ENCODE results near the gene CST6. TPM values are rescaled to one million over a fixed set of nuclear protein-coding genes. Genes with fewer than 3 reads are reported as not detected.

Gene CST6
- total RNA-seq, 1 donor = under 0.01 TPM

DNA sequence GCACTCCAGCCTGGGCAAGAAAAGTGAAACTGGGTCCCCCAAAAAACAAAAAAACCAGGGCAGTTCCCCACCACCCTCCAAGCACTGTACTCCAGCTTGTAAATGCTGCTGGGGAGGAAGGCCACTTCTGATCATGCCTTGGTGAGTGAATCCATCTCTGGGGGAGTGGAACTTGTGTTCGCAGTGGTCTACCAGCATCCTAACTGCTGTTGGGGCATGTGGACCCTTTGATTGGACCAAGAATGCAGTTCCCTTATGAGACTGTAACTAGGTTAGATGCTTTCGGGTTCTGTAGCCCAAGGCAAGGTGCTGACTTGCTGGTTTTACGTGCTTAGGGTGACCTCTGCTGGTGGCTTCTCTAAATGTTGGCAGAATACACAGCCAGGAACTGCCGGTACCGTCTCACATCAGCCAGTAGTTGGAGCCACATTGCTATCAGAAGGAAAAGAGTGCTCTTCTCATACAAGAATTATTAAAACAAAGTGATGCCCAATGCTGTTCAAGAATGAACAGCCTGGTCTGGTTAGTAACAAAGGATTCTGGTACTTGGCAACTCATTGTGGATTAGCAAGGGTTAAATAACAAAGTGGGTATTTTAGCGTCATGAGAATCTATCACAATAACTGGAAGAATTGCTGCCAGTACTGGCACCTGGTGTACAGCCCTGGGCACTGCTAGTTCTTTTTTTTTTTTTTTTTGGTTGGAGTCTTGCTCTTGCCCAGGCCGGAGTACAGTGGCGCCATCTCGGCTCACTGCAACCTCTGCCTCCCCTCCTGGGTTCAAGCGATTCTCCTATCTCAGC is 22.8 kb upstream of the CST6 start:
- TF ChIP-seq, protein P1, sequence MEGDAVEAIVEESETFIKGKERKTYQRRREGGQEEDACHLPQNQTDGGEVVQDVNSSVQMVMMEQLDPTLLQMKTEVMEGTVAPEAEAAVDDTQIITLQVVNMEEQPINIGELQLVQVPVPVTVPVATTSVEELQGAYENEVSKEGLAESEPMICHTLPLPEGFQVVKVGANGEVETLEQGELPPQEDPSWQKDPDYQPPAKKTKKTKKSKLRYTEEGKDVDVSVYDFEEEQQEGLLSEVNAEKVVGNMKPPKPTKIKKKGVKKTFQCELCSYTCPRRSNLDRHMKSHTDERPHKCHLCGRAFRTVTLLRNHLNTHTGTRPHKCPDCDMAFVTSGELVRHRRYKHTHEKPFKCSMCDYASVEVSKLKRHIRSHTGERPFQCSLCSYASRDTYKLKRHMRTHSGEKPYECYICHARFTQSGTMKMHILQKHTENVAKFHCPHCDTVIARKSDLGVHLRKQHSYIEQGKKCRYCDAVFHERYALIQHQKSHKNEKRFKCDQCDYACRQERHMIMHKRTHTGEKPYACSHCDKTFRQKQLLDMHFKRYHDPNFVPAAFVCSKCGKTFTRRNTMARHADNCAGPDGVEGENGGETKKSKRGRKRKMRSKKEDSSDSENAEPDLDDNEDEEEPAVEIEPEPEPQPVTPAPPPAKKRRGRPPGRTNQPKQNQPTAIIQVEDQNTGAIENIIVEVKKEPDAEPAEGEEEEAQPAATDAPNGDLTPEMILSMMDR (IDR thresholded peaks at IDR 0.05; ENCODE audit: insufficient read depth, low read depth, low read length) = peak; percentile 97
- H3K4me3 ChIP-seq (ENCODE audit: low read depth, low read length) = no peak overlapping the region
- peak; percentile 96 for DNase-seq (ENCODE audit: low read depth)

DNA sequence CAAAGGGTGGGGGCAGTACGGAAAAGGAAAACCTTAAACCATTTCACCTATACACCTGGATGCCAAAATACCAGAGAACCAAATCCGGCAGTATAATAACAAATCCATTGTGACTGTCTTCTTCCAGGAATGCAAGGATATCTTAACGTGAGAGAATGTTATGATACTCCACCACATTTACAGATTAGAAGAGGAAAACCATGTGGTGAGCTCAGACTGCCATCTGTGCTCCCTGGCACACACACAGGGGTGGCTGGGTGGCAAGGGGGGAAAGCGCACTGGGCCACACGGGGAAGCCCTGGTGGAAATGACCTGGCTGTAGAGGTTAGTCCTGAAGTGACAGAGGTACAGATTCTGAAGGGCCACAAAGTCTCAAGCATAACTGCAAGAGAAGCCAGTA is 19.8 kb upstream of the CST6 start:
- TF ChIP-seq, protein P1 (IDR thresholded peaks at IDR 0.05; ENCODE audit: insufficient read depth, low read depth, low read length) = no peak
- H3K4me3 ChIP-seq (ENCODE audit: low read depth, low read length) = no peak overlapping the region
- DNase-seq (ENCODE audit: low read depth) = no peak

DNA sequence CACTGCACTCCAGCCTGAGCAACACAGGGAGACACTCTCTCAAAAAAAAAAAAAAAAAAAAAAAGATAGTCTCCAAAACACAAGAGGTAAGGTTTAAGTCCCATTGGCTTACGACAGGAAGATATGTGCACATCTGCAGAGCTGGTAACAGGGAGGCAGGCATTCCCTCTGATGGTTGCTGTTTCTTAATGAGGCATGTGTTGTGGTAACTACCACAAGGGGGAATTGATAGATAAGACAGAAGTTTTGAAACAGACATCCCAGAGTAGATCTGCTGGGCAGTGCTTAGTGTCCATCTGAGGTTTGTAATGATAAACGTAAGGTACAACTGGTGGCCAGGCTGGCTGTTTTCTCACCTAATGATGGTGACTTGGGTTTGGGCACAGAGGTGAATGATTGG is 14.5 kb upstream of the CST6 start:
- peak; percentile 17 for DNase-seq (ENCODE audit: low read depth)
- TF ChIP-seq, protein P1 (IDR thresholded peaks at IDR 0.05; ENCODE audit: insufficient read depth, low read depth, low read length) = no peak
- H3K4me3 ChIP-seq (ENCODE audit: low read depth, low read length) = no peak overlapping the region

DNA sequence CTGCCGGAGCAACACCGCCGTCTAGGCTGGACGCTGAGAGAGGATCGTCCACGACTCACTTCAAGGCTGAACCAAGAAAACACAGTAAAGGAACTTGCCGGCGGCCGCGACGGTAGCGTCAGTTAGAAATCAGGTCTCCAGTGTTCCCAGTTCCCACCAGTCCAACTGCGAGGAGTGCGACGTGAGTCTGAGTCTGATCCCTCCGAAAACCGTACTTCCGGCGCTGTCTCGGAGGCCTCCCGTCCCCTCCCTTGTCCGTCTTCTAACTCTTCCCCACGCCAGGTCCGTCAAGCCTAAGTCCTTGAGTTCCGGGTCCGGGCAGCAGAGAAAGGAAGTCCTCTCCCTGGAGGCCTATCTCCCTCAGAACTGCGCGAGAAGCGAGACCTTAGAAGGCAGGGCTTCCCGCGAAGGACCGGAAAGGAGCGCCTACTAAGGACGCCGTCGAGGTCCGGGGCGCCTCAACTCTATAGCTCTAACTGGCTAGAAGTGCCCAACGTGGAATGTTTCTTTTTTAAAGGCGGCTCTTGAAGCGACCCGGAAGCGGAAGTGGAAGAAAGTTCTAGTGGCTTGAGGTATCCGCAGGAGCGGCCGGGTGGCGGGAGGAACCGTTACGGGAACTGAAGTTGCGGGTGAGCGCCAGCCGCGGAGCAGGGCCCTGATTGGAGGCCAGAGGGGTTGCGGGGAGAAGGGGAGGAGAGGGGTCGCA is 9.7 kb upstream of the CST6 start, which contains the start of the genes BANF1 and EIF1AD:
BANF1 (plus strand) TSS at position 562 of the 706 bp plus-strand sequence. CDS start 748 bp downstream, outside the sequence.
EIF1AD (minus strand) TSS at position 216 of the 706 bp plus-strand sequence. CDS start 1,768 bp downstream, outside the sequence.
- TF ChIP-seq, protein P1 (IDR thresholded peaks at IDR 0.05; ENCODE audit: insufficient read depth, low read depth, low read length) = no peak
- DNase-seq (ENCODE audit: low read depth) = peak; percentile 99
- peak within 1 kb of the TSS; percentile 100 for H3K4me3 ChIP-seq (ENCODE audit: low read depth, low read length)

DNA sequence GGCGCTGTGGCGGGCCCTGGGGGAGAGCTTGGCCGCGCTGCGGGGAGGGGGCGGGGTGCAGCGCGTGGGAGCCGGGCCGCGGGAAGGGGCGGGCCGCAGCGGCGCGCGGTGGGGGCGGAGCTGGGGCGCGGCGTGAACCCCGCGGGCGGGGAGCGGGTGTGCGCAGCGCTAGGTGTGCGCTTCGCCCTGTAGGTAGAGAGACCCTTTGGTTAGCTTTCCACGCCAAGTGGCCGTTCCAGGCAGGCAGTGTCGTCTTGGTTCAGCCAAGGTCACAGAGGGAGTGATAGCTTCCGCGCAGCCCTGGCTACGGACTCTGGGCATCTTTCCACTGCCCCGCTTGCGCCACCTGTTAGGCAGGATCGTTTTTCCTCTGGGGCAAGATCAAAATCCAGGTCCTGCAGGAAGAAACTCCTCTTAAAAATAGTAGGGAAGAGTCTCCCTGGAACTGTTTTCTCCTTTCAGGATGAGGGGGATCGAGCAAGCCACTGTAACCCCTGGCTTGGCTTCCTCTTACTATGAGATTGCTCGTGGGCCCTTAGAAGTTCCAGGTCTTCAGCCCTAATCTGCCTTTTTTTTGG is 9.1 kb upstream of the CST6 start:
- TF ChIP-seq, protein P1 (IDR thresholded peaks at IDR 0.05; ENCODE audit: insufficient read depth, low read depth, low read length) = peak; percentile 5
- DNase-seq (ENCODE audit: low read depth) = peak; percentile 43
- peak overlapping the region; percentile 100 for H3K4me3 ChIP-seq (ENCODE audit: low read depth, low read length)

DNA sequence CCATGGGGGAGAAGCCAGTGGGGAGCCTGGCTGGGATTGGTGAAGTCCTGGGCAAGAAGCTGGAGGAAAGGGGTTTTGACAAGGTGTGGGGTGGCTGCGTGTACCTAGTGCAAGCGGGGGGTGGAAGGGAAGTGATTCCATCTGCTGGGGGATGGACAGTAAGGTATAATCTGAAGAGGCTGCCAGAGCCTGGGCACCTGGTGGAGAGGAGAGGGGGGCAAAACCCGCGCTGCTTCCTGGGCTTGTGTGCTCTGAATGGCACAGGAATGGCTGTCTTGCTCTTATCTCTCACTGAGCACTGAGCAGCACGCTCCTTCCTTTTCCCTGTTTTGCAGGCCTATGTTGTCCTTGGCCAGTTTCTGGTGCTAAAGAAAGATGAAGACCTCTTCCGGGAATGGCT is 8.5 kb upstream of the CST6 start:
- TF ChIP-seq, protein P1 (IDR thresholded peaks at IDR 0.05; ENCODE audit: insufficient read depth, low read depth, low read length) = no peak
- peak overlapping the region; percentile 100 for H3K4me3 ChIP-seq (ENCODE audit: low read depth, low read length)
- DNase-seq (ENCODE audit: low read depth) = no peak

Data from fibroblast of villous mesenchyme (primary cell).